Stimulated activated CD8-positive, alpha-beta memory T cell treated with anti-CD3 and anti-CD28 coated beads, Interleukin-12 subunit alpha, Interleukin-12 subunit beta, amount 100 ng/mL, for 4 hours (primary cell): Measurements from ENCODE around the gene NPY2R.

Experiments
- DNase-seq: peaks from one replicate; pipeline ENCODE4 v3.0.0-alpha.2; 2020; ENCODE audit warnings: low read depth

The NPY2R gene, protein sequence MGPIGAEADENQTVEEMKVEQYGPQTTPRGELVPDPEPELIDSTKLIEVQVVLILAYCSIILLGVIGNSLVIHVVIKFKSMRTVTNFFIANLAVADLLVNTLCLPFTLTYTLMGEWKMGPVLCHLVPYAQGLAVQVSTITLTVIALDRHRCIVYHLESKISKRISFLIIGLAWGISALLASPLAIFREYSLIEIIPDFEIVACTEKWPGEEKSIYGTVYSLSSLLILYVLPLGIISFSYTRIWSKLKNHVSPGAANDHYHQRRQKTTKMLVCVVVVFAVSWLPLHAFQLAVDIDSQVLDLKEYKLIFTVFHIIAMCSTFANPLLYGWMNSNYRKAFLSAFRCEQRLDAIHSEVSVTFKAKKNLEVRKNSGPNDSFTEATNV

DNA sequence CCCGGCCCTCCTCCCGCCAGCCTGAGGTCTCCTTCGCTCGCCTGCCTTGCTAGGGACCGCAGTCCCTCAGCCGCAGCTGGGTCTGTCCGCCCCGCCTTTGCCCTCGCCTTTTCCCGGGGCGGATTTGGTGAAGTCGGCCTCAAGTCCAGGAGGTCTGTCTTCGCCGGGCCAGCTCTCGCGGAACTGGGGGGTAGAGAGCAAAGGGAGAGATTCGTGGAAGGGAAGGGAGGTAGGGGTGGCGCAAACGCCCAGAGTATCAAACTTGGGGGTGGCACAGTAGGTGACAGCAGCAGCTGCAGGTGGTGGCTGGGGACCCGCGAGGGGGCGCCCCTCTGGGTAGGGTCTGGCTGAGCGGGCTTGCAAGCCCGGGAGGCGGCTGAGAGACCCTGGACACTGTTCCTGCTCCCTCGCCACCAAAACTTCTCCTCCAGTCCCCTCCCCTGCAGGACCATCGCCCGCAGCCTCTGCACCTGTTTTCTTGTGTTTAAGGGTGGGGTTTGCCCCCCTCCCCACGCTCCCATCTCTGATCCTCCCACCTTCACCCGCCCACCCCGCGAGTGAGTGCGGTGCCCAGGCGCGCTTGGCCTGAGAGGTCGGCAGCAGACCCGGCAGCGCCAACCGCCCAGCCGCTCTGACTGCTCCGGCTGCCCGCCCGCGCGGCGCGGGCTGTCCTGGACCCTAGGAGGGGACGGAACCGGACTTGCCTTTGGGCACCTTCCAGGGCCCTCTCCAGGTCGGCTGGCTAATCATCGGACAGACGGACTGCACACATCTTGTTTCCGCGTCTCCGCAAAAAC is at the start of gene NPY2R:
TSS of gene NPY2R (plus strand) at position 379 of the 797 bp plus-strand sequence. CDS start 5,304 bp downstream, outside the sequence.
- no peak for DNase-seq

DNA sequence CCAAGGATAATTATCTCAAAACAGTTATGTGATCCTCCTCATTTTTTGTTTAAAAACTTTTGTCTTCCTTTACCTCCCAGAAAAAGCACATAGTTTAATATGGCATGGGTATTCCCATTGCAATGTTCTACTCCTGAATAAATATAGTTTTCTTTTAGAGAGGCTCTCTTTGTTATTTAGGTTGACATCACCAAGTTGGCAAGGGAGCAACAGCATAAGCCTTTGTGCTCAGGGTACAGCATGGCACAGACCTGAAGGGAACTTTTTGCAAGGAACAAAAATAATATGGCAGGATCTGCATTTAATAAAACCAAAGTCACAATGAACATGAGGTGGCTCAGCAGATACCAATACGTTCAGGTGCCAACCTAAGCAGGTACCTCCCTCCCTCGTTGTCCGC is 47.1 kb upstream of the NPY2R start:
- DNase-seq = no peak

GRCh38 chr4:155164718-155165117 is 43.7 kb upstream of the NPY2R start:
- DNase-seq = no peak

- DNase-seq = no peak
Observed at GRCh38 chr4:155170569-155170968, 37.9 kb upstream of the NPY2R start.

DNA sequence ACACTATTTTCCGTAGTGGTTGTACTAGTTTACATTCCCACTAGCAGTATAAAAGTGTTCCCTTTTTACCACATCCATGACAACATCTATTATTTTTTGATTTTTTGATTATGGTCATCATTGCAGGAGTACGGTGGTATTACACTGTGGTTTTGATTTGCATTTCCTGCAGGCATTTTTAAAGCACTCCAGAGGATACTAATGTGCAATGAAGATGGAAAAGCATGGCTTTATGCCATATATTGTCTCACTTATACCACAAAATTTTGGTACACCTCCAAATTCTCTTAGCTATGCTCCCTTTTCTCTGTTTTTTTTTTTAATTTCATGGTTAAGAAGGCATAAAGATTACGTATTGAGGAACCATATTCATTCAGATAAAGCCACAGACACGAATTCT is 35.1 kb upstream of the NPY2R start:
- no peak for DNase-seq

DNA sequence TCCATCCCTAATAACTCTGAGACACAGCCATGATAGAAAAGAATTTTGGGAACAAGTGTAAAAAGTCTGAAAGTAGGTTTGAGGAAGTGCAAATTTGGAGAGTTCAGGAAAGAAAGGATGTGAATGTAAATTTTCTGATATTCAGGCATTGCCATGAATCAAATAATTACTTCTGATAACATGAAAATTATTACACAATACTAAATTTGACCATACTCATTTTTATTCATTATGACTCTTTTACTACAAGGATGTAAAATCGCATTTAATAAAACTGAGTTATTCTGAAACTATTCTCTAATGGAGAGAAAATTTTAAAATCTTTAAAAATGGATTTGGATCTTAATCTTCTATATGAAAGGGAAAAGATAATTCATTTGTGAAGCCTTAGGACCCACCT is 33.8 kb upstream of the NPY2R start:
- DNase-seq = no peak

GRCh38 chr4:155179216-155179615 is 29.2 kb upstream of the NPY2R start:
- no peak for DNase-seq

- no peak for DNase-seq
Observed at GRCh38 chr4:155186972-155187371, 21.5 kb upstream of the NPY2R start.

GRCh38 chr4:155187989-155188388 is 20.4 kb upstream of the NPY2R start:
- no peak for DNase-seq

DNA sequence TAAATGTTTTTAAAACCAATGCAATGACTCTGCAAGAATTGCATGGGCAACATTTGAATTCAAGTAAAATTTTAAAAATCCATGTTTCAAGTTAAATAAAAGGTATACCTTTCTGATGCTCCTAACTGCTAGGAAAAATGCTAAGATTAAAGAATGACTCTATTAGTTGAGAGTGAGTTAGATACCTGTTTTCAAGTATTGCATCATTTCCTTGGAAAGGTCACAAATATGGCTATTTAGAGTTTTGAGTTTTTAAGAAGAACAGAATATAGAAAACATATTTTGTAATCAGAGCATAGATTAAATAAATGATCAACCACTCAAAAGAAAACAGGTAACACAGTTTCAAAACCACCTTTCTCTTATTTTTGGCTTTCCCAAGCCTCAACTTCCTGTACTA is 18.3 kb upstream of the NPY2R start:
- no peak for DNase-seq

DNA sequence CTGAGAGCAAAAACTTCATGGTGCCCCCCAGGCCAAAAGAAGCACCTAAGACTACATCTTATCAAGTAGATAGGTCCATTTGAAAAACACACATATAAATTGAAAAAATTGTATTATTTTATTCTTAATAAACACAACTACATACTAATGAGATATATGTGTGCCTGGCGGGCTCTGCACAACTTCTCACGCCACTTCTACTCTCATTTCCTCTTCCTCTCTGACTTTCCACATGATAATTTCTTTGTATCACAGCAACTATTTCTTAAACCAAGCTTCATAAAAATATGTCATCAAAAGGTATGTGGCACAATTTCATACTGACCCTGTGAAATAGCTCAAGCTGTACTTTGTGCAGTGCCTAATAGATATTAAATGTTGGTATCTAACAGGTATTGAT is 10.7 kb upstream of the NPY2R start:
- no peak for DNase-seq

DNA sequence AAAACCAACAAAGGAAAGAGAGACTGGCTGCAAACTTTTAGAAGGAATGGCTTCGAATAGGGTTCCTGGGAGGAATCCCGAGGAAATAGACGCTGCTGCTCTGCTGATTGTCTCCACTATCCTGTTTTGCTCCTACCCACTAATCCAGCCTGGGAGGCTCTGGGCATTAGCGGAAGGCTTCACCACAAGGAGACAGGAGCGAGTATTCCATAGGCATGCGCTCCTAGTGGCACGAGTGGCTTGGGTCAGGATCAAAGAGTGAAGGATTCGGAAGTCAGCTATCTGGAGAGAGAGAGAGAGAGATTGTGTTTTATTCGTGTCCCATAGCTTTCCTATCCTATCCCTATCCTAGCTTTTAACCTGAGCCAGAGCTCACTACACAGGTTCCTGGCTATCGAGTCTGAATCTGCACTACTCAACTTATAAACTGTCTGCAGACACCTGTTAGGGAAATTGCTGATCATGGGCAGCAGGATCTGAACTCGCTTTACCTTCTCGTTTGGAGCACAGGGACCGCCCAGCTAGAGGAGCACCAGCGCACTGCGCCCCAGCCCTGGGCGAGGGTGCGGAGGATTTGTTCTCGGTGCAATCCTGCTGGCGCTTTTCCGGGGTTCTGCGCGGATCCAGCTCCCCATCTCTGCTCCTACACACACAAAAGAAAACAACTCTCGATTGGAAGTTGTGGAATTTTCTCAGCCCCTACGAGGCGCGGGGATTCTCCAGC is 740 bp upstream of the NPY2R start:
- DNase-seq = no peak

DNA sequence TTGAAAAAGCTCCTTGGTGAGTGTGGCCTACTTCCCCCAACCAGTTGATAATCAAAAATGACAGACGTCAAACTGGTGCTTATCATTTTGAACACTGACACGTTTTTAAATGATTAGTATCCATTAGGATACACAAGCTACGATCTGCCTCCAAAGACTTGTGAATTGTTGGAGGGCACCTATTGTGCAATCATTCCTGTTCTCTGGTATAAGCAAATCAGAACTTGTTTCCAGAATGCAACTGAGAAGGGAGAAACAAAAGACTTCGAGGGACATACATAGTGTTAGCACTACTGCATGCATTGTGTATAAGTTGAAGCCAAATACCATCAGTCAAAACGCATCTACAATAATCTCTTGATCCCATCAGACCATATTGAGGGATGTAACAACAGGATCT is 11.6 kb downstream of the NPY2R start:
- no peak for DNase-seq

- DNase-seq = no peak
Observed at GRCh38 chr4:155227131-155227530, 18.7 kb downstream of the NPY2R start.

DNA sequence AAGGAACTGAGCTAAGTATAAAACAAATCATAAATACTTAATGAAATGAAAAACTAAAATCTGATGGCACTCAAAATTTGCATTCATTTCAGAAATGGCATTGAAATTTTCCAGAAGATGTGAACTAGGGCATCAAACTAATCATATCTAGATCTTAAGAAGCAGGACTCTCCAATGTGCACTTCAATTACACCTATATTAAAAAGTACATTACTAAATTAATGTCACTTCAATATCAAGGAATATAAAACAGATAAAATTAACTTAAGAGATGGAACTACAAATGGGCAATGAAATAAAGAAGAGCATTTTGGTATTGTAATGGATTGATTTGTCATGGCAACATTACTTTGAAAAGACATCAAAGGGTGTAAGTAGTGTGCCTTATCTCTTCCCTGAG is 20.3 kb downstream of the NPY2R start:
- no peak for DNase-seq

DNA sequence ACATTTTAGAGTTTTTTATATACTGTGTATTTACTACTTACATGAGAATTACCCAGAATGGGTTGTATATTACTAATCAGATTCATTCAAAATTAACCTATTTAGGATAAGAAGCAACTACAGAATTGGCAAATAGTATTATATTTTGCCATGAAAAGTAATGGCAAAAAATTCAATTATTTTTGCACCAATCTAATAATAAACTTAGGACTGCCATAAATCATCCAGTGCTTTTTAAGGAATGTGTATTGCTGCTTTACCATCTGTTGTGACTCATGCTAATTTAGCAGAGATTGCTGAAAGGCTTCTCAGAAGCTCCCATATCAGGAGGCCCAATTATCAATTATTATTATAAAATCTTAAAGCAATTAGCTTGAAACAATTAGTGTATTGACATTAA is 24.0 kb downstream of the NPY2R start:
- DNase-seq = no peak

DNA sequence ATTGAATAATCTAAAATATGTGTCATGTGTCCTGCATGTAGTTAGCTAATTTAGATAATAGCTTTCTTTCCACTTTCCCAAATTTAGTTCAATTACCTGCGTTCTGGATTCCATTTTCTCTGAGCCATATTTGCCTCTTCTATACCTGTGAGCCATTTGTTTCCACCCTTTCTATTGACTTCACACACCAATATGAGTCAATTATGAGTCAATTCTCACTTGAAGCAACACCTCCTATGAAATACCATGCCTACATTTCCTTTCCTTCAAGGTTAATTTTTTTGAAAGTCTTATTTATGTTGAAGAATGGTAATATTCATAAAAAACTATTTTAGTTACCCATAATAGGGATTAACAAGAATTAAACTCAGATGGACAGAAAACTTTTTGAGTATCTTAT is 25.8 kb downstream of the NPY2R start:
- DNase-seq = no peak

DNA sequence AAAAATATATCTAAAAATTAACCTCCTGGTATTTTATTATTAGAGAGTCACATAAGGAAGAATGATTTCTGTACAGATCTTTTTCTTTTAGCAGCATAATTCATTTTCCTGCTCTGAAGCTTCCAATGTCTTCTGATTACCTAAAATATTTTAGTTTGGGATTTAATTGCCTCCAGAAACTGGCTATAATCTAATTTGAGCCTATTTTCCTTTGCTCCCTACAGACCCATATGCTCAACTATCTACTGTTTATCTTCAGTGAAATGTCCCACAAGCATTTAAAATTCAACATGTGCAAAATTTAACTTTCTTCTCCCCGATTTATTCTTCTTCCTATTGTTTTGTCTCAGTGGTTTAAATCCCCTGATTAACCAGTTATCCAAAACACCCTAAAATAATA is 29.1 kb downstream of the NPY2R start:
- DNase-seq = no peak

DNA sequence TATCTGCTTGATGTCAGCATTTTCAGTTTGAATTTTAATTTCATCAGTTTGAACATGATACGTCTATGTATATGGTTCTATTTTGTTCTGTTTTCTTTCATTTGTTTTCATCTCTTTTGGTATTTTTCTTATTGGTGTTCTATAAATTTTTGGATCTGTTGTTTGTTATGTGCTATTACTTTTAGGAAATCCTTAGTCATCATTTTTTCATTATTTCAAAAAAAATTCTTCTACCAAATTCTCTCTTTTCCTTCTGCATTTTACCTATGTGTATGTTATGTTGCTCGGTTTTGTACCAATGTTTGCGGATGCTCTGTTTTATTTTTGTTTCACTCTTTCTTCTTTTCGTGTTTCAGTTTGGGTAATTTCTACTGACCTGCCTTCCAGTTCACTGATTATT is 32.8 kb downstream of the NPY2R start:
- DNase-seq = no peak

DNA sequence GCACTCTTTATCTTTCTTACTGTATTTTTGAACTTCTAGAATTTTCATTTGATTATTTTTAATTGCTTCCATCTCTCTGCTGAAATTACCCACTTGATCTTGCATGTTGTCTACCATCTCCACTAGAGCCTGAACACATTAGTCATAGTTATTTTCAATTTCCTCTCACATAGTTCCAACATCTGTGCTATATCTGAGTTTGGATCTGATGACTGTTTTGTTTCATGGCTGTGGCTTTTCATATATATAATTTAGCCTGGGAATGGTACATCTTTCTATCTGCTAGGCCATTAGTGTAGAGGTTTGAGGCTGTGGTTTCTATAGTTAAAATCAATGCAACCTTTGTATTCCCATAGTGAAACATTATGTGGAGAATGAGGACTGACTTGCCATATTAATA is 33.2 kb downstream of the NPY2R start:
- no peak for DNase-seq

GRCh38 chr4:155245105-155245504 is 36.7 kb downstream of the NPY2R start:
- no peak for DNase-seq

GRCh38 chr4:155248002-155248896 is 39.8 kb downstream of the NPY2R start:
- DNase-seq = no peak
